Caco-2 (cell line): ENCODE measurements around the gene COL12A1. TPM values are rescaled to one million over a fixed set of nuclear protein-coding genes. Genes with fewer than 3 reads are reported as not detected.

Experiments used
- BruUV-seq: library from RNA; stranded (reverse); fragments of 400-500 nt; replicated peaks from 2 replicates; lab custom pipeline; 2021; lab: Mats Ljungman, UMichigan
- CTCF ChIA-PET: fragments of 300-600 bp; sonication (Branson Sonifier 250); formaldehyde crosslinking; loops from one replicate; lab custom pipeline; 2022; ENCODE audit warnings: antibody characterized with exemption; lab: Charles Lee
- POLR2A ChIA-PET: fragments of 300-600 bp; sonication (Branson Sonifier 250); formaldehyde crosslinking; loops from one replicate; lab custom pipeline; 2022; ENCODE audit warnings: antibody characterized with exemption; lab: Charles Lee
- DNase-seq, 2 experiments: peaks; one replicate each; pipeline versions ENCODE4 v3.0.0 to v3.0.0-alpha.2; 2020 to 2022
- H3K27me3 ChIP-seq: replicated peaks from 2 replicates; pipeline ENCODE4 v1.6.0; 2011; ENCODE audit warnings: low read length; ENCODE audit not compliant: control insufficient read depth, insufficient read depth
- H3K36me3 ChIP-seq: 2 replicates; pipeline ENCODE4 v1.5.1; 2011; ENCODE audit warnings: low read length; ENCODE audit not compliant: control insufficient read depth, insufficient read depth
- H3K4me1 ChIP-seq: fragments of 250-450 bp; sonication (Bioruptor Pico); 2 replicates; pipeline ENCODE4 v1.5.1; 2020; ENCODE audit warnings: mild to moderate bottlenecking
- H3K4me3 ChIP-seq: 2 replicates; pipeline ENCODE4 v1.5.1; 2011; ENCODE audit warnings: low read depth, mild to moderate bottlenecking, control low read depth, low read length
- H3K9me3 ChIP-seq: fragments of 250-450 bp; sonication (Bioruptor Pico); 2 replicates; pipeline ENCODE4 v1.5.1; 2020; ENCODE audit warnings: mild to moderate bottlenecking, moderate library complexity
- H3K27ac Mint-ChIP-seq: one replicate; pipeline ENCODE4 v1.8.0; 2022; ENCODE audit warnings: mixed read lengths; ENCODE audit not compliant: unreplicated experiment
- H3K27me3 Mint-ChIP-seq: one replicate; pipeline ENCODE4 v1.8.0; 2022; ENCODE audit warnings: mixed read lengths; ENCODE audit not compliant: insufficient read depth, unreplicated experiment
- H3K36me3 Mint-ChIP-seq: one replicate; pipeline ENCODE4 v1.8.0; 2022; ENCODE audit warnings: mild to moderate bottlenecking, mixed read lengths; ENCODE audit not compliant: insufficient read depth, unreplicated experiment
- H3K4me1 Mint-ChIP-seq: one replicate; pipeline ENCODE4 v1.8.0; 2022; ENCODE audit warnings: low read depth, mixed read lengths; ENCODE audit not compliant: unreplicated experiment
- H3K4me3 Mint-ChIP-seq: one replicate; pipeline ENCODE4 v1.8.0; 2022; ENCODE audit warnings: mild to moderate bottlenecking, moderate library complexity, mixed read lengths; ENCODE audit not compliant: unreplicated experiment
- H3K9me3 Mint-ChIP-seq: one replicate; pipeline ENCODE4 v1.8.0; 2022; ENCODE audit warnings: mixed read lengths; ENCODE audit not compliant: unreplicated experiment
- CTCF ChIP-seq, 2 experiments: fragments of 200-600 bp in 1 of 2; IDR thresholded peaks; 1 replicate in 1 of 2; 2 replicates in 1 of 2; pipeline versions ENCODE4 v1.5.1 to v1.8.0; 2011 to 2022; ENCODE audit warnings: antibody characterized with exemption in 1 of 2, control low read depth in 1 of 2, inconsistent platforms in 1 of 2, low read depth in 1 of 2, low read length in 1 of 2, mild to moderate bottlenecking in 1 of 2, moderate library complexity in 1 of 2; ENCODE audit not compliant: insufficient read depth in 1 of 2, severe bottlenecking in 1 of 2, unreplicated experiment in 1 of 2
- intact Hi-C: fragments of 100-400 bp; cut with micrococcal nuclease; formaldehyde crosslinking; loops from one replicate; pipeline ENCODE4 v1.10.0; 2022; ENCODE audit not compliant: unreplicated experiment
- total RNA-seq: library from RNA; stranded (reverse); gene quantifications from 2 replicates; pipeline ENCODE4 v1.2.3, GENCODE V29; 2022

COL12A1 gene
- total RNA-seq, 1 experiment from 2014 or later, result 68.0 TPM

DNA sequence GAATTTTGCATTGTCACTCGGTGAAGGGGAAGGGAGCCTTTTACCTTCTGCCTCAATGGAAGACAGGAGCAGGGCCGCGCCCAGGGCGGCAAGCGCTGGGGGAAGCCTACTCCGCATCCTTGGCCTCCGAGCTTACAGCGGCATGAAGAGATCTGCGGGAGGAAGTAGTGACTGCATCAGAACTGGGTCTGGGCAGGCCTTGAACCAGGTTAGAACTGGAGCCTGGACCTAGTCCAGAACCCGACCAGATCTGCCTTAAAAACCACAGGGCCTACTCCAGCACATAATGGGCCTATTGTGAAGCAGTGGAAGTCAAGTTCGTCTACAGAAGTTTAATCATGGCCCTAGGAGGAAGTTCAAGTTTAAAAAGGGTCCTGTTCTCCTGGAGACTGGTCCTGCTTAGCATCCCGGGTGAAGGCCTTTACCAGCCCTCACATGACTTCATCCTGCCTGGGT is 3.1 kb downstream of the COL12A1 start:
- intact Hi-C loops, result loop anchor here (10.0 kb wide), 1 partner anchor 128 kb away; no protein-coding TSS in a partner anchor
- TF ChIP-seq CTCF (IDR thresholded peaks at IDR 0.05; ENCODE audit: insufficient read depth in 1 of 2, low read depth in 1 of 2, low read length in 1 of 2, severe bottlenecking in 1 of 2, unreplicated experiment in 1 of 2), result no peak
- peak overlapping the region; percentile 26 for H3K27ac Mint-ChIP-seq
- H3K4me1 Mint-ChIP-seq, result peaks cover 16% of the 10 kb centered on the region
- Histone ChIP-seq H3K27me3 (no peaks in the 10 kb centered on the region), H3K9me3 (no peaks in the 10 kb centered on the region), H3K36me3 (no peaks in the 10 kb centered on the region), H3K4me3 (no peak overlapping the region), H3K4me1 (peaks cover 10% of the 10 kb centered on the region)
- ChIA-PET POLR2A (no interaction called here), CTCF (no interaction called here)
- DNase-seq, result no peak
- peak overlapping the region; percentile 68 for H3K4me3 Mint-ChIP-seq
- no peaks in the 10 kb centered on the region for H3K9me3 Mint-ChIP-seq
- BruUV-seq, result no TSS peak
- H3K36me3 Mint-ChIP-seq, result peaks cover 6% of the 10 kb centered on the region
- no peaks in the 10 kb centered on the region for H3K27me3 Mint-ChIP-seq

GRCh38 chr6:75201901-75202672 is 3.8 kb downstream of the COL12A1 start:
- H3K9me3 ChIP-seq, result no peaks in the 10 kb centered on the region
- Mint-ChIP-seq H3K4me1 (peaks cover 16% of the 10 kb centered on the region), H3K36me3 (peaks cover 6% of the 10 kb centered on the region), H3K27ac (peak overlapping the region; percentile 26), H3K4me3 (peak overlapping the region; percentile 68), H3K9me3 (no peaks in the 10 kb centered on the region), H3K27me3 (no peaks in the 10 kb centered on the region)
- DNase-seq, result no peak
- H3K36me3 ChIP-seq, result no peaks in the 10 kb centered on the region
- intact Hi-C loops, result loop anchor here (10.0 kb wide), 1 partner anchor 127 kb away; no protein-coding TSS in a partner anchor
- H3K4me1 ChIP-seq, result peaks cover 10% of the 10 kb centered on the region
- CTCF ChIA-PET, result no interaction called here
- no TSS peak for BruUV-seq
- POLR2A ChIA-PET, result interaction anchor here (0.6 kb wide), 1 partner anchor 1379 kb away, joined by 3 read pairs; no protein-coding TSS in a partner anchor
- TF ChIP-seq CTCF (IDR thresholded peaks at IDR 0.05; ENCODE audit: insufficient read depth in 1 of 2, low read depth in 1 of 2, low read length in 1 of 2, severe bottlenecking in 1 of 2, unreplicated experiment in 1 of 2), result no peak
- H3K4me3 ChIP-seq, result peak overlapping the region; percentile 18
- no peaks in the 10 kb centered on the region for H3K27me3 ChIP-seq

DNA sequence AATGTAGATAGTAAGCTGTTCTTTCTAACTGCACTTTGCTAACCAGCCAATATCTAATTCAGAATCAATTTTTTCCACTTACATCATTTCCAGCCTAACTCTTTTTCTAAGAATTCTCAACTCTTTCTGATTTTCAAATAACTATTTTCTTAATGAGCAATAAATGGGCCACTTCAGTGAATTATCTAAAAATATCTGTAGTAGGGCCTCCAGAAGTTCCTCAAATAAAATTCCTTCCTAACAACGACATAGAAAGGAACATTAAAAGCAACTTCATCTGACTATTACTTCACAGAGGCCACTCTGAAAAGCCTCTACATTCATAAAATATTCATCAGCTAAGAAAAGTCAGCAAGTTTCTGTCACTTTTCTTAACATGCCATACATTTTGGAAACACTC is 4.8 kb downstream of the COL12A1 start:
- Histone ChIP-seq H3K27me3 (no peaks in the 10 kb centered on the region), H3K9me3 (no peaks in the 10 kb centered on the region), H3K4me1 (peaks cover 10% of the 10 kb centered on the region), H3K4me3 (no peak overlapping the region), H3K36me3 (no peaks in the 10 kb centered on the region)
- no TSS peak for BruUV-seq
- peaks cover 16% of the 10 kb centered on the region for H3K4me1 Mint-ChIP-seq
- DNase-seq, result no peak
- CTCF ChIA-PET, result no interaction called here
- POLR2A ChIA-PET, result no interaction called here
- intact Hi-C loops, result loop anchor here (10.0 kb wide), 1 partner anchor 126 kb away; no protein-coding TSS in a partner anchor
- H3K27ac Mint-ChIP-seq, result no peak overlapping the region
- peaks cover 6% of the 10 kb centered on the region for H3K36me3 Mint-ChIP-seq
- H3K4me3 Mint-ChIP-seq, result no peak overlapping the region
- no peak for TF ChIP-seq CTCF (IDR thresholded peaks at IDR 0.05; ENCODE audit: insufficient read depth in 1 of 2, low read depth in 1 of 2, low read length in 1 of 2, severe bottlenecking in 1 of 2, unreplicated experiment in 1 of 2)
- no peaks in the 10 kb centered on the region for H3K9me3 Mint-ChIP-seq
- no peaks in the 10 kb centered on the region for H3K27me3 Mint-ChIP-seq
